ENCODE measurements around the gene DNAL4.
A peak's percentile ranks its signal among the peaks of the same experiment; 100 is the strongest.

Gene DNAL4

GRCh38 chr22:38760477-38761201 lies 33.3 kb downstream of the DNAL4 start:
- Histone ChIP-seq H3K27me3 (ENCODE audit: insufficient read depth, low read length, poor library complexity) (no peaks in the 10 kb centered on the region), H3K4me3 (ENCODE audit: low read depth in 1 of 2, low read length in 2 of 2) (no peak overlapping the region), H3K27ac (ENCODE audit: low read length) (no peak overlapping the region), H2AFZ (ENCODE audit: low read depth, low read length) (no peak overlapping the region), H3K4me2 (ENCODE audit: insufficient read depth, low read length) (no peak overlapping the region), H4K20me1 (ENCODE audit: insufficient read depth, low read length) (no peaks in the 10 kb centered on the region), H3K4me1 (ENCODE audit: insufficient read depth, low read length) (peaks cover 25% of the 10 kb centered on the region), H3K9me3 (ENCODE audit: insufficient read depth, low read length, severe bottlenecking) (no peaks in the 10 kb centered on the region), H3K79me2 (ENCODE audit: insufficient read depth, low read length) (peaks cover 6% of the 10 kb centered on the region), H3K9ac (ENCODE audit: low read depth, low read length) (no peak overlapping the region), H3K36me3 (ENCODE audit: insufficient read depth, low read length) (no peaks in the 10 kb centered on the region)
- DNase-seq (peak; percentile 52), ATAC-seq (ENCODE audit: insufficient read depth, low read depth) (peak; percentile 42; the same call in 2 of the 3 replicates)
- TF ChIP-seq CTCF (IDR thresholded peaks at IDR 0.05; ENCODE audit: borderline replicate concordance, extremely low read depth, low read length, poor library complexity, severe bottlenecking): no peak
- TF ChIP-seq EZH2 (IDR thresholded peaks at IDR 0.05; ENCODE audit: borderline replicate concordance, low read depth, low read length, severe bottlenecking): no peak

DNA sequence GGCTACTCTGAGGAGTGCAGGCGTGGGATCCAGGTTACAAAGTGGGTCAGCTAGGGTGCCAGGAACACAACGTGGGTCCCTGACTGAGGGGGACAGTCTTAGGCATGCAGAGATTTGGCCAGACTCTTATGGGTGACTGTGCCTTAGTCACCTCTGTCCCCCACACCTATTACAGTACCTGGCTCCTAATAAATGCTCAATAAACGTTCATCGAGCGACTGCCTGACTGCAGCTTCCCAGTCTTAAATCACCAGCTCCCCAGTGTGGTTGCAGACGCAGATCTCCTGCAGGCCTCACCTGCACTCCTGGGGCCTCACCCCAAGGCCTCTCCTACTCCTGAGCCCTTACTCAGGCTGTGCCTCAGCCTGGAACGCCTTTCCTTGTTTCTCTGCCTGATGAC lies 34.9 kb downstream of the DNAL4 start:
- peaks cover 35% of the 10 kb centered on the region for H3K4me1 ChIP-seq (ENCODE audit: insufficient read depth, low read length)
- TF ChIP-seq CTCF (IDR thresholded peaks at IDR 0.05; ENCODE audit: borderline replicate concordance, extremely low read depth, low read length, poor library complexity, severe bottlenecking) (no peak), EZH2 (IDR thresholded peaks at IDR 0.05; ENCODE audit: borderline replicate concordance, low read depth, low read length, severe bottlenecking) (no peak)
- H3K36me3 ChIP-seq (ENCODE audit: insufficient read depth, low read length): peaks cover 6% of the 10 kb centered on the region
- H3K9me3 ChIP-seq (ENCODE audit: insufficient read depth, low read length, severe bottlenecking): no peaks in the 10 kb centered on the region
- no peaks in the 10 kb centered on the region for H3K27me3 ChIP-seq (ENCODE audit: insufficient read depth, low read length, poor library complexity)
- no peak overlapping the region for H3K27ac ChIP-seq (ENCODE audit: low read length)
- ATAC-seq (ENCODE audit: insufficient read depth, low read depth) (no peak), DNase-seq (no peak)
- H3K79me2 ChIP-seq (ENCODE audit: insufficient read depth, low read length): peaks cover 22% of the 10 kb centered on the region
- peaks cover 12% of the 10 kb centered on the region for H4K20me1 ChIP-seq (ENCODE audit: insufficient read depth, low read length)
- no peak overlapping the region for H3K4me2 ChIP-seq (ENCODE audit: insufficient read depth, low read length)
- no peak overlapping the region for H3K4me3 ChIP-seq (ENCODE audit: low read depth in 1 of 2, low read length in 2 of 2)
- H2AFZ ChIP-seq (ENCODE audit: low read depth, low read length): no peak overlapping the region
- H3K9ac ChIP-seq (ENCODE audit: low read depth, low read length): no peak overlapping the region

GRCh38 chr22:38758276-38758945 lies 35.5 kb downstream of the DNAL4 start:
- H2AFZ ChIP-seq (ENCODE audit: low read depth, low read length): no peak overlapping the region
- no peak for ATAC-seq (ENCODE audit: insufficient read depth, low read depth)
- peaks cover 28% of the 10 kb centered on the region for H3K79me2 ChIP-seq (ENCODE audit: insufficient read depth, low read length)
- H3K27ac ChIP-seq (ENCODE audit: low read length): no peak overlapping the region
- H3K27me3 ChIP-seq (ENCODE audit: insufficient read depth, low read length, poor library complexity): no peaks in the 10 kb centered on the region
- no peak for TF ChIP-seq CTCF (IDR thresholded peaks at IDR 0.05; ENCODE audit: borderline replicate concordance, extremely low read depth, low read length, poor library complexity, severe bottlenecking)
- TF ChIP-seq EZH2 (IDR thresholded peaks at IDR 0.05; ENCODE audit: borderline replicate concordance, low read depth, low read length, severe bottlenecking): no peak
- peaks cover 17% of the 10 kb centered on the region for H4K20me1 ChIP-seq (ENCODE audit: insufficient read depth, low read length)
- peaks cover 41% of the 10 kb centered on the region for H3K4me1 ChIP-seq (ENCODE audit: insufficient read depth, low read length)
- H3K4me2 ChIP-seq (ENCODE audit: insufficient read depth, low read length): peak overlapping the region; percentile 11
- no peak overlapping the region for H3K4me3 ChIP-seq (ENCODE audit: low read depth in 1 of 2, low read length in 2 of 2)
- DNase-seq: peak; percentile 61
- no peaks in the 10 kb centered on the region for H3K9me3 ChIP-seq (ENCODE audit: insufficient read depth, low read length, severe bottlenecking)
- H3K36me3 ChIP-seq (ENCODE audit: insufficient read depth, low read length): peaks cover 12% of the 10 kb centered on the region
- no peak overlapping the region for H3K9ac ChIP-seq (ENCODE audit: low read depth, low read length)
